ENCODE measurements around the gene PHKB.

GRCh38 chr16:47750371-47750770, 289.2 kb downstream of the PHKB start:
- TF ChIP-seq CTCF (IDR thresholded peaks at IDR 0.05; ENCODE audit: low read length), result no peak
- TF ChIP-seq EZH2 (optimal IDR thresholded peaks at IDR 0.05; ENCODE audit: low read depth, low read length), result no peak

Measured in MM.1S (cell line).